OCI-LY1 (cell line): ENCODE measurements around the gene ZC2HC1B.

Experiments
- CTCF ChIP-seq: fragments of 200-600 bp; sonication (generic), shearing (Covaris generic); IDR thresholded peaks from 2 replicates; pipeline ENCODE4 v1.5.1; 2017; ENCODE audit warnings: mild to moderate bottlenecking, antibody characterized with exemption, low read length, moderate library complexity, mixed read lengths
- EZH2 ChIP-seq: fragments of 200-600 bp; sonication (generic), shearing (Covaris generic); IDR thresholded peaks from 2 replicates; pipeline ENCODE4 v1.8.0; 2017; ENCODE audit warnings: borderline replicate concordance, mixed run types, mild to moderate bottlenecking, antibody characterized with exemption, low read length, moderate library complexity, mixed read lengths

GRCh38 chr6:143823548-143823947 lies 40.7 kb upstream of the ZC2HC1B start:
- no peak for TF ChIP-seq CTCF
- TF ChIP-seq EZH2: no peak
